Right lobe of liver (tissue), 4 donors: Measurements from ENCODE around the gene ESPN.

Source experiments
- CTCF ChIP-seq, 4 donors: fragments of 200-600 bp in 3 of 4; fragments of 450-650 bp in 1 of 4; IDR thresholded peaks; one replicate each; pipeline versions ENCODE4 v1.5.1 to v1.8.0; 2016 to 2022; ENCODE audit warnings: antibody characterized with exemption in 4 of 4, mild to moderate bottlenecking in 2 of 4
- POLR2A ChIP-seq: fragments of 450-650 bp; IDR thresholded peaks from one replicate; pipeline ENCODE4 v1.6.1; 2017; ENCODE audit warnings: antibody characterized with exemption, mild to moderate bottlenecking
- donor health status: DM: no; HTN: no; CAD: no.
- donor health status: DM: no; HTN: no; CAD: no.
- donor health status: DM: no; HTN: yes; CAD: no.

- no peak for TF ChIP-seq CTCF (IDR thresholded peaks at IDR 0.05)
- TF ChIP-seq POLR2A: no peak
Observed at GRCh38 chr1:6465461-6466005, 41.0 kb downstream of the ESPN start.
